Thymus (tissue), 11 donors: ENCODE results near the gene CAMSAP3. TPM values are rescaled to one million over a fixed set of nuclear protein-coding genes. Genes with fewer than 3 reads are reported as not detected.

Experiments
- DNase-seq, 9 donors: peaks; one replicate each; pipeline ENCODE4 v3.0.0-alpha.2; 2013; ENCODE audit warnings: low spot score in 9 of 9, low read depth in 6 of 9, missing footprints in 1 of 9
- H3K27ac ChIP-seq, 2 donors: one replicate each; pipeline ENCODE4 v1.5.1; 2013; ENCODE audit warnings: control low read depth in 1 of 2, low read depth in 1 of 2, low read length in 1 of 2, mild to moderate bottlenecking in 1 of 2, moderate library complexity in 1 of 2
- H3K27me3 ChIP-seq, 2 donors: one replicate each; pipeline ENCODE4 v1.5.1; 2013; ENCODE audit warnings: low read length in 1 of 2; ENCODE audit not compliant: control insufficient read depth in 2 of 2, insufficient read depth in 1 of 2
- H3K36me3 ChIP-seq, 2 donors: one replicate each; pipeline ENCODE4 v1.5.1; 2013; ENCODE audit warnings: low read length in 1 of 2, mild to moderate bottlenecking in 1 of 2, moderate library complexity in 1 of 2; ENCODE audit not compliant: control insufficient read depth in 2 of 2, insufficient read depth in 2 of 2
- H3K4me1 ChIP-seq, 2 donors: one replicate each; pipeline ENCODE4 v1.5.1; 2013; ENCODE audit warnings: low read length in 2 of 2; ENCODE audit not compliant: control insufficient read depth in 2 of 2, insufficient read depth in 2 of 2
- H3K4me3 ChIP-seq, 2 donors: one replicate each; pipeline ENCODE4 v1.5.1; 2013; ENCODE audit warnings: low read length in 2 of 2, control low read depth in 1 of 2, mild to moderate bottlenecking in 1 of 2
- H3K9me3 ChIP-seq, 2 donors: one replicate each; pipeline ENCODE4 v1.5.1; 2013; ENCODE audit warnings: low read length in 1 of 2, mild to moderate bottlenecking in 1 of 2; ENCODE audit not compliant: control insufficient read depth in 2 of 2, insufficient read depth in 1 of 2
- WGBS: extraction: QIAGEN DNeasy Blood & Tissue Kit; methylation state at CpG from one replicate; pipeline ENCODE4 v1.1.7; 2013; 5-methylcytosine and 5-hydroxymethylcytosine counted together
- polyA plus RNA-seq: library from polyadenylated mRNA; stranded (reverse); fragments of 200-250 nt; gene quantifications from one replicate; pipeline ENCODE4 v1.2.3, GENCODE V29; 2013
- total RNA-seq: library from RNA; stranded (reverse); fragments of 120-200 nt; gene quantifications from one replicate; pipeline ENCODE4 v1.2.4, GENCODE V29; 2013
- donor health status: healthy.

Gene CAMSAP3
- total and polyA plus RNA-seq, 2 donors, result 1.3 to 2.5 TPM

DNA sequence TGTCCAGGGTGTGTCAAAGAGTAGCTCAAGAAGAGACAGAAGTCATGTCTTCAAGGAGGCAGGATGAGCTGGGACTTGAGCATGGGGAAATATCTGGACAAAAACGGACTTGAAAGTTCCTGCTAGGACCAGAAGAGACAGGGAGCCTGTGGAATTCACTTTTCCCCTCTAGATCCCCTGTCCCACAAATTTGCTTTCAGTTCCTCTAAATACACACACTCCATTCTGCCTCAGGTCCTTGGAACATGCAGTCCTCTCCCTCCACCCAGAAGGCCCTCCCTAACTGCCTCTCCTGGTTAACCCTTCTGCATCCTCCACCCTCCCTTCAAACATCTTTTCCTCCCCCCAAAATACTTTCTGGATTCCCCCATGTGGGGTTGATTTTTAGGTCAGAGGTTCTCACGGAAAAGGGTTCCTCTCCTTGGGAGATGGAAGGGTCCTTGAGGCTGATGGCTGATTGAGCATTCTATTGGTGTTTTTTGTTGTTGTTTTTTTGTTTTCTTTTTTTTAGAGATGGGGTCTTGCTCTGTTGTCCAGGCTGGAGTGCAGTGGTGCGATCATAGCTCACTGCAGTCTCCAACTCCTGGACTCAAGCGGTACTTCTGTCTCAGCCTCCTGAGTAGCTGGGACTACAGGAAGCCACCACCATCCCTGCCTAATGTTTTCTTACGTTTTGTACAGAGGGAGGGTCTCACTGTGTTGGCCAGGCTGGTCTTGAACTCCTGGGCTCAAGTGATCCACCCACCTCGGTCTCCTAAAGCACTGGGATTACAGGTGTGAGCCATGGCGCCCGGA lies 66.3 kb downstream of the CAMSAP3 start:
- 85% methylated on average over 8 of the region's 8 CpGs for WGBS
- H3K36me3 ChIP-seq, result no peaks in the 10 kb centered on the region

DNA sequence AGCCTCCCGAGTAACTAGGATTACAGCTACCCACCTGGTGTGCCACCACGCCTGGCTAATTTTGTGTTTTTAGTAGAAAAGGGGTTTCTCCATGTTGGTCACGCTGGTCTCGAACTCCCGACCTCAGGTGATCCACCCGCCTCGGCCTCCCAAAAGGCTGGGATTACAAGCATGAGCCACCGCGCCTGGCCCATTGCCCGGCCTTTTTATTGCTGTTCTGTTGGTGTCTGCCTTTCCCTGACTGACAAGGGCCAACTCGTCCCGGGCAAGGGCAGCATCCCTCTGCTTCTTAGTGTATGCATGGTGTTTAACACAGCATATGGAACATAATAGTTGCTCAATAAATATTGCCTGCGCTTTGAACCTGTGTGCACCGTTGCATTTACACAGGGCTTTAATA lies 67.0 kb downstream of the CAMSAP3 start:
- peaks cover 13 to 18% of the 10 kb centered on the region in 2 donors for H3K4me1 ChIP-seq
- no peaks in the 10 kb centered on the region for H3K27me3 ChIP-seq
- H3K4me3 ChIP-seq, result no peak overlapping the region
- H3K9me3 ChIP-seq, result no peaks in the 10 kb centered on the region
- no peak for DNase-seq
- no peak overlapping the region for H3K27ac ChIP-seq
- 92% methylated on average over 14 of the region's 14 CpGs for WGBS
- no peaks in the 10 kb centered on the region for H3K36me3 ChIP-seq

More for the DNA sequence above, 66.3 kb downstream of the CAMSAP3 start:
- H3K4me3 ChIP-seq, result no peak overlapping the region
- H3K27ac ChIP-seq, result no peak overlapping the region
- no peaks in the 10 kb centered on the region for H3K9me3 ChIP-seq
- H3K4me1 ChIP-seq, result peaks cover 19 to 25% of the 10 kb centered on the region in 2 donors
- DNase-seq, result no peak
- H3K27me3 ChIP-seq, result no peaks in the 10 kb centered on the region

DNA sequence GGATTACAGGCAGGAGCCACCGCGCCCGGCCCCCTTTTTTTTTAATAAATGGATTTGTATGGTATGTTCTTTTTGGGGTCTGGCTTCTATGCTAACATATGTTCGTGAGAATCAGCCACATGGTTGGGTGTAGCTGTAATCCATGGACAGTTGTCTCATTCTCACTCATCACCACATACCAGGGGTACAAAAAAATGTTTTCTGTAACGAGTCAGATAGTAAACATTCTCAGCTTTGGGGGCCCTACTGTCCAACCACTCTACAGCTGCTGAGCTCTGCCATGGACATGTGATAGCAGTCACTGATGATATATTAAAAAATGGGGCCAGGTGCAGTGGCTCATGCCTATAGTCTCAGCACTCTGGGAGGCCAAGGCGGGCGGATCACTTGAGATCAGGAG lies 68.0 kb downstream of the CAMSAP3 start:
- Histone ChIP-seq H3K36me3 (no peaks in the 10 kb centered on the region), H3K4me1 (peaks cover 4 to 10% of the 10 kb centered on the region in 2 donors)
- WGBS, result 92% methylated on average over 7 of the region's 7 CpGs

GRCh38 chr19:7665076-7665475 lies 69.4 kb downstream of the CAMSAP3 start:
- H3K36me3 ChIP-seq, result no peaks in the 10 kb centered on the region
- H3K27me3 ChIP-seq, result peaks cover 2 to 15% of the 10 kb centered on the region in 2 donors
- no peaks in the 10 kb centered on the region for H3K9me3 ChIP-seq
- 90% methylated on average over 4 of the region's 4 CpGs for WGBS
- no peak for DNase-seq
- H3K4me1 ChIP-seq, result peaks cover 7 to 17% of the 10 kb centered on the region in 2 donors
- no peak overlapping the region for H3K4me3 ChIP-seq
- H3K27ac ChIP-seq, result no peak overlapping the region

More for the DNA sequence above, 68.0 kb downstream of the CAMSAP3 start:
- DNase-seq, result no peak
- Histone ChIP-seq H3K27me3 (peaks cover 0 to 2% of the 10 kb centered on the region in 2 donors), H3K9me3 (no peaks in the 10 kb centered on the region), H3K27ac (no peak overlapping the region), H3K4me3 (no peak overlapping the region)

Other genes with a start within 250 kb of the CAMSAP3 start
- gene ARHGEF18, start 246.9 kb upstream of the CAMSAP3 start, total RNA-seq, result 35.0 TPM
- 35.8 TPM for gene ARHGEF18, start 246.9 kb upstream of the CAMSAP3 start, polyA plus RNA-seq
- gene PEX11G, start 106.8 kb upstream of the CAMSAP3 start, total RNA-seq, result 3.3 TPM
- gene PEX11G, start 106.8 kb upstream of the CAMSAP3 start, polyA plus RNA-seq, result 4.8 TPM
- 7.1 TPM for gene ZNF358, start 79.8 kb upstream of the CAMSAP3 start, total RNA-seq
- 23.5 TPM for gene ZNF358, start 79.8 kb upstream of the CAMSAP3 start, polyA plus RNA-seq
- gene MCOLN1, start 73.2 kb upstream of the CAMSAP3 start, total RNA-seq, result 2.8 TPM
- gene MCOLN1, start 73.2 kb upstream of the CAMSAP3 start, polyA plus RNA-seq, result 41.0 TPM
- gene PNPLA6, start 60.1 kb upstream of the CAMSAP3 start, total RNA-seq, result 17.3 TPM
- 75.3 TPM for gene PNPLA6, start 60.1 kb upstream of the CAMSAP3 start, polyA plus RNA-seq
- 29.2 TPM for gene XAB2, start 33.7 kb downstream of the CAMSAP3 start, total RNA-seq
- 60.6 TPM for gene XAB2, start 33.7 kb downstream of the CAMSAP3 start, polyA plus RNA-seq
- gene PET100, start 33.9 kb downstream of the CAMSAP3 start, total RNA-seq, result 143 TPM
- 216 TPM for gene PET100, start 33.9 kb downstream of the CAMSAP3 start, polyA plus RNA-seq
- gene PCP2, start 37.9 kb downstream of the CAMSAP3 start, total RNA-seq, result 1.9 TPM
- 9.4 TPM for gene PCP2, start 37.9 kb downstream of the CAMSAP3 start, polyA plus RNA-seq
- gene STXBP2, start 41.2 kb downstream of the CAMSAP3 start, total RNA-seq, result 45.3 TPM
- 140 TPM for gene STXBP2, start 41.2 kb downstream of the CAMSAP3 start, polyA plus RNA-seq
- 9.5 TPM for gene RETN, start 73.2 kb downstream of the CAMSAP3 start, total RNA-seq
- gene RETN, start 73.2 kb downstream of the CAMSAP3 start, polyA plus RNA-seq, result 33.1 TPM
- gene MCEMP1, start 81.2 kb downstream of the CAMSAP3 start, total RNA-seq, result 0.28 TPM
- gene MCEMP1, start 81.2 kb downstream of the CAMSAP3 start, polyA plus RNA-seq, result 1.6 TPM
- gene TRAPPC5, start 85.0 kb downstream of the CAMSAP3 start, total RNA-seq, result 108 TPM
- gene TRAPPC5, start 85.0 kb downstream of the CAMSAP3 start, polyA plus RNA-seq, result 59.5 TPM
- gene FCER2, start 106.3 kb downstream of the CAMSAP3 start, total RNA-seq, result 3.1 TPM
- gene FCER2, start 106.3 kb downstream of the CAMSAP3 start, polyA plus RNA-seq, result 14.4 TPM
- gene CLEC4G, start 136.2 kb downstream of the CAMSAP3 start, total RNA-seq, result 0.52 TPM
- 3.2 TPM for gene CLEC4G, start 136.2 kb downstream of the CAMSAP3 start, polyA plus RNA-seq
- gene CD209, start 151.7 kb downstream of the CAMSAP3 start, total RNA-seq, result 3.4 TPM
- 8.5 TPM for gene CD209, start 151.7 kb downstream of the CAMSAP3 start, polyA plus RNA-seq
- gene CLEC4M, start 167.4 kb downstream of the CAMSAP3 start, total RNA-seq, result 0.19 TPM
- gene CLEC4M, start 167.4 kb downstream of the CAMSAP3 start, polyA plus RNA-seq, result 0.50 TPM
- gene EVI5L, start 234.4 kb downstream of the CAMSAP3 start, total RNA-seq, result 4.9 TPM
- 7.6 TPM for gene EVI5L, start 234.4 kb downstream of the CAMSAP3 start, polyA plus RNA-seq